Suppressor macrophage (primary cell): ENCODE data around the gene PABPN1L.

Experiments
- DNase-seq, 4 experiments: peaks; one replicate each; pipeline ENCODE4 v3.0.0-alpha.2; 2020 to 2022
- total RNA-seq, 17 experiments: gene quantifications; one replicate each; lab custom pipeline; 2026; ENCODE audit warnings: mixed read lengths in 6 of 17, inconsistent platforms in 3 of 17; lab: John Stamatoyannopoulos, UW

The PABPN1L gene
- 0 to 0.66 (median 0) reads per million in 17 experiments for total RNA-seq

- no peak for DNase-seq
These were observed at the start of gene PABPN1L for GRCh38 chr16:88866151-88866920. Gene PABPN1L (minus strand): TSS chr16:88866660. CDS start chr16:88866606, 54 bp downstream.

- no peak for DNase-seq
These were observed 49.3 kb upstream of the PABPN1L start for GRCh38 chr16:88915639-88916327.

- DNase-seq, result no peak
These were observed 48.4 kb upstream of the PABPN1L start for GRCh38 chr16:88914750-88915368.

GRCh38 chr16:88913870-88914269, 47.4 kb upstream of the PABPN1L start:
- no peak for DNase-seq

- DNase-seq, result no peak
These were observed 46.6 kb upstream of the PABPN1L start for GRCh38 chr16:88913001-88913612.

GRCh38 chr16:88912556-88912955, 46.1 kb upstream of the PABPN1L start:
- DNase-seq, result no peak

- DNase-seq, result no peak
These were observed 45.5 kb upstream of the PABPN1L start for GRCh38 chr16:88911946-88912310.

- DNase-seq, result no peak
These were observed 44.9 kb upstream of the PABPN1L start for GRCh38 chr16:88911136-88911945.

GRCh38 chr16:88910284-88911135, 44.0 kb upstream of the PABPN1L start:
- no peak for DNase-seq

GRCh38 chr16:88909431-88910210, 43.2 kb upstream of the PABPN1L start:
- DNase-seq, result no peak

- DNase-seq, result no peak
These were observed 41.8 kb upstream of the PABPN1L start for GRCh38 chr16:88908307-88908706.

- no peak for DNase-seq
These were observed 41.3 kb upstream of the PABPN1L start for GRCh38 chr16:88907768-88908167.

- DNase-seq, result no peak
These were observed 40.2 kb upstream of the PABPN1L start for GRCh38 chr16:88906535-88907105.

- DNase-seq, result no peak
These were observed 39.6 kb upstream of the PABPN1L start for GRCh38 chr16:88906020-88906419.

- DNase-seq, result no peak
These were observed 39.1 kb upstream of the PABPN1L start for GRCh38 chr16:88905563-88905962.

- no peak for DNase-seq
These were observed 38.4 kb upstream of the PABPN1L start for GRCh38 chr16:88904676-88905365.

GRCh38 chr16:88903267-88903666, 36.8 kb upstream of the PABPN1L start:
- no peak for DNase-seq

GRCh38 chr16:88902744-88903143, 36.3 kb upstream of the PABPN1L start:
- no peak for DNase-seq

- DNase-seq, result no peak
These were observed 35.4 kb upstream of the PABPN1L start for GRCh38 chr16:88901718-88902337.
